B cell (primary cell): ENCODE data around the gene NINL.

ENCODE experiments used
- EZH2 ChIP-seq: IDR thresholded peaks from 2 replicates; pipeline ENCODE4 v1.6.1; 2012; ENCODE audit warnings: borderline replicate concordance, low read depth, mild to moderate bottlenecking, moderate library complexity, low read length; ENCODE audit not compliant: insufficient read depth, poor library complexity, severe bottlenecking
- TF ChIP-seq, protein P1 (sequence below): fragments of 200-600 bp; IDR thresholded peaks from one replicate; pipeline ENCODE4 v1.8.0; 2022; ENCODE audit warnings: antibody characterized with exemption, mild to moderate bottlenecking

DNA sequence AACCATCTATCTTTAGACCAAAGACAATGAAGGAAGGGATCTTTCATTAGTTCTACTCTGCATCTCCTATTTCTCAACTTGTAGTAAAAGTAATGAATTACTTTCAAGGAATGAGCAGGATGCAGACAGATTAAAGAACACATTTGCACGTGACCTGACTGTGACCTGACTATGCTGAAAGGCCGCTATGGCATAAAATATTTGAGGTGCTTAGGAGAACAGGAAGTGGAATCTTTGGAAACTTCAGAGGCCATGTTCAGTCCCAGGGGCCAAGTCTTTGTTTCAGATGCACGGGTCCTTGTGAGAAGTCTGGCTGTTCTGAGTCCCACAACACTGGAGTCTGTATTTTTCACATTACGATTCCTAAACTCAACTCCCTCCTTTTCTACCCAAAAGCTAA, 41.0 kb downstream of the NINL start:
- TF ChIP-seq, protein P1, sequence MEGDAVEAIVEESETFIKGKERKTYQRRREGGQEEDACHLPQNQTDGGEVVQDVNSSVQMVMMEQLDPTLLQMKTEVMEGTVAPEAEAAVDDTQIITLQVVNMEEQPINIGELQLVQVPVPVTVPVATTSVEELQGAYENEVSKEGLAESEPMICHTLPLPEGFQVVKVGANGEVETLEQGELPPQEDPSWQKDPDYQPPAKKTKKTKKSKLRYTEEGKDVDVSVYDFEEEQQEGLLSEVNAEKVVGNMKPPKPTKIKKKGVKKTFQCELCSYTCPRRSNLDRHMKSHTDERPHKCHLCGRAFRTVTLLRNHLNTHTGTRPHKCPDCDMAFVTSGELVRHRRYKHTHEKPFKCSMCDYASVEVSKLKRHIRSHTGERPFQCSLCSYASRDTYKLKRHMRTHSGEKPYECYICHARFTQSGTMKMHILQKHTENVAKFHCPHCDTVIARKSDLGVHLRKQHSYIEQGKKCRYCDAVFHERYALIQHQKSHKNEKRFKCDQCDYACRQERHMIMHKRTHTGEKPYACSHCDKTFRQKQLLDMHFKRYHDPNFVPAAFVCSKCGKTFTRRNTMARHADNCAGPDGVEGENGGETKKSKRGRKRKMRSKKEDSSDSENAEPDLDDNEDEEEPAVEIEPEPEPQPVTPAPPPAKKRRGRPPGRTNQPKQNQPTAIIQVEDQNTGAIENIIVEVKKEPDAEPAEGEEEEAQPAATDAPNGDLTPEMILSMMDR, result no peak
- TF ChIP-seq EZH2, result no peak
